NCI-H128 (cell line): ENCODE results near the gene IFT20.
"Not testable (repeated sequence)": the region's sequence is repeated elsewhere in the genome, so short reads cannot be mapped to it uniquely, and the experiment has no call there.

Experiments
- DNase-seq: peaks from one replicate; lab custom pipeline; 2025; ENCODE audit not compliant: unreplicated experiment; lab: John Stamatoyannopoulos, UW

The IFT20 gene

GRCh38 chr17:28317099-28317965 lies 17.9 kb downstream of the IFT20 start:
- no peak for DNase-seq

DNA sequence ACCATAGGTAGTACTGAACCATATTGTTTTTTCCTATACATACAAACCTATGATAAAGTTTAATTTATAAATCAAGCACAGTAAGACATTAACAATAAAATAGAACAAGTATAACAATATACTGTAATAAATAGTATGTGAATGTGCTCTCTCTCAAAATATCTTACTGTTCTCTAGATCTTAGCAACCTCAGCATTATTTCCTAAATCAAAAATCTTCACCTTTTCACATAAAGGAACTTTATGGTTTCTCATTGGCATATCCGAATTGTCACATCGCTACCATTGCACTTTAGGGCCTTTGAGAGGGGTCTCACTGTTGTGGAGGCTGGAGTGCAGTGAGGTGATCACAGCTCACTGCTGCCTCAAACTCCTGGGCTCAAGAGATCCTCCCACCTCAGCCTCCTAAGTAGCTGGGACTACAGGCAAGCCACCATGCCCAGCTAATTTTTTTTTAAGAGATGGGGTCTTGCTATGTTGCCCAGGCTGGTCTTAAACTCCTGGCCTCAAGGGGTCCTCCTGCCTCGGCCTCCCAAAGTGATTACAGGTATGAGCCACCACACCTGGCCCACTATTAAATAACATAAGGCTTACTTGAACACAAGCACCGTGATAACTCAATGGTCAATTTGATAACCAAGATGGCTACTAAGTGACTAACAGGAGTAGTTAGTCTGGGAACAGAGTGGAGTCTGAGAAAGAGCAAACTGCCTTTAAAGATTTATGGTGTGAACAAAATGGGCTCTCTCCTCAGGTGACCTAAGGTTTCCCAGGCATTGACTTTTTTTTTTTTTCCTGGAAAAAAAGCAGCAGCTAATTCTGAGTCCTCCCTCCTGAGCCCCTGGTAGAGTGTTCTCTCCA lies 19.2 kb downstream of the IFT20 start:
- DNase-seq: no peak

GRCh38 chr17:28313841-28314240 lies 21.4 kb downstream of the IFT20 start:
- DNase-seq: no peak

DNA sequence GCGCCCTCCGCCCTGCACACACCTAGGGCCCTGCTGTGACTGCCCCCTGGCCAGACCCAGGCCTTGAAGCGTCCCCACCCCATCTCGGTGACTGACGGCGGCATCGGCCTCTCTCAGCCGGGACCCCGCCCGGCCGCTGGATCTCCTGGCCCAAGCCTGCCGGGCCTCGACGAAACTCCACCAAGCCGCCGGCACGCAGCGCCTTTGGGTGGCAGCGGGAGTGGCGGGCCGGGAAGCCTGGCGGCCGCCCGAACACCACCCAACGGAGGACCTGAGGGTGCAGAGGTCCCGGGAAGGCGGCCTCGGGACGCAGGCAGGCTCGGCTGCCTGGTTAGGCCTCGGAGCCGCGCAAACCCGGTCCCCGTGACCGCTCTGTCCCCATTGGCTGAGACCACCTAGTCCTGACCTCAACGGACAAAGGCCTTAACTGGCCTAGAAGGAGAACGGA lies 28.3 kb downstream of the IFT20 start:
- DNase-seq: no peak

- no peak for DNase-seq
Measured at GRCh38 chr17:28298449-28298848, 36.8 kb downstream of the IFT20 start.

GRCh38 chr17:28295677-28296578 lies 39.3 kb downstream of the IFT20 start:
- no peak for DNase-seq

GRCh38 chr17:28293994-28294393 lies 41.3 kb downstream of the IFT20 start:
- DNase-seq: no peak

DNA sequence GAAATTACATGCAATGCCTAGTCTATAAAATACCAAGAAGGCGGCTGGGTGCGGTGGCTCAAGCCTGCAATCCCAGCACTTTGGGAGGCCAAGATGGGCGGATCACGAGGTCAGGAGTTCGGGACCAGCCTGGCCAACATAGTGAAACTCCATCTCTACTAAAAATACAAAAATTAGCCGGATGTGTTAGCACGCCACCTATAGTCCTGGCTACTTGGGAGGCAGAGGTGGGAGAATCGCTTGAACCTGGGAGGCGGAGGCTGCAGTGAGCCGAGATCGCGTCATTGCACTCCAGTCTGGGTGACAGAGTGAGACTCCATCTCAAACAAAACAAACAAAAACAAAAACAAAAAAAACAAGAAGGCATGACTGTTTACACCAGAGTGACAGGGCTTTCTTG lies 42.4 kb downstream of the IFT20 start:
- DNase-seq: not testable (repeated sequence)

DNA sequence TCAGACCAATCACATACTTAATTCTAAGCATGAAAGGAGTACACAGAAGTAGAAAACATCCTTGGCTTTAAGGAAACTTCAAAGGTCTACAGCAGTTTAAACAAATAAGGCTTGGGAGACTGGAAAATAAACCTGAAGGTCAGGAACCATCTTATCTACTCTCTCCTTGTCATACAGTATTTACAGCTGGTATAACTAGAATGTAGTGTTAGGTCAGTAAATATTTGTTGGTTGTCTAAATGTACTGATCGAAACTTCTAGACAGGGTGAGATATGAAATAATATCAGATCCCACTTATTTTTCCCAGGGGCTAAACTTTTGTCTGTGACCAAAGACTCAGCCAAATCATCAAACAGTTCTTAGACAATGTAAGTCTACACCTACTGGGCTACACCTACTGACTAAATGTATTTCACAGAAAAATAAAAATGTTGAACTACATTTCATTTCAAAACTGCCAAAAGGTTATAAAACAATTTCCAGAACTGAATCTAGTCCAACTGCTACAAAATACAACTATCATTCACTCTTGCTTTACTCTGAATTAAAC lies 43.4 kb downstream of the IFT20 start:
- no peak for DNase-seq

- DNase-seq: no peak
Measured at GRCh38 chr17:28290703-28291102, 44.6 kb downstream of the IFT20 start.

DNA sequence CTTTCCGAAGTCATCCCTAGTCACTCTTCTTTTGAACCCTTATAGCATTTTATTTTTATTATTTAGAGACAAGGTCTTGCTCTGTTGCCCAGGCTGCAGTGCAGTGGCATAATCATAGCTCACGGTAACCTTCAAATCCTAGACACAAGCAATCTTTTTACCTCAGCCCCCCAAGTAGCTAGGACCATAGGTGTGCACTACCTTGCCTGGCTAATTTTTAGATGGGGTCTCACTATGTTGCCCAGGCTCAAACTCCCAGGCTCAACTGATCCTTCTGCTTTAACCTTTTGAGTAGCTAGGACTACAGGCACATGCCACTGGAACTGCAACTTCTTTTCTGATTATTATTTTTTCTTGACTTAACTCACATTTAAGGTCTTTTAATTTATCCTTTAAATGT lies 49.3 kb downstream of the IFT20 start:
- DNase-seq: no peak

DNA sequence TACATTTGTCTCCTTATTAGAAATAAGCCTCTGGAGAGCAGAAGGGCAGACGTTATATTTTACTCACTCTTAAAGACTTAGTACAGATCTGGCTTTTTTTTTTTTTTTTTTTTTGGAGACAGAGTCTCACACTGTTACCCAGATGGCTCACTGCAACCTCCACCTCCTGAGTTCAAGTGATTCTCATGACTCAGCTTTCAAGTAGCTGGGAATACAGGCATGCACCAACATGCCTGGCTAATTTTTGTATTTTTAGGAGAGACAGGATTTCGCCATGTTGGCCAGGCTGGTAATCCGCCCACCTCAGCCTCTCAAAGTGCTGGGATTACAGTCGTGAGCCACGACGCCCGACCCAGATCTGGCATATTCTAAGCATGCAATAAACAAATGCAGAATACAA lies 52.7 kb downstream of the IFT20 start:
- DNase-seq: no peak

DNA sequence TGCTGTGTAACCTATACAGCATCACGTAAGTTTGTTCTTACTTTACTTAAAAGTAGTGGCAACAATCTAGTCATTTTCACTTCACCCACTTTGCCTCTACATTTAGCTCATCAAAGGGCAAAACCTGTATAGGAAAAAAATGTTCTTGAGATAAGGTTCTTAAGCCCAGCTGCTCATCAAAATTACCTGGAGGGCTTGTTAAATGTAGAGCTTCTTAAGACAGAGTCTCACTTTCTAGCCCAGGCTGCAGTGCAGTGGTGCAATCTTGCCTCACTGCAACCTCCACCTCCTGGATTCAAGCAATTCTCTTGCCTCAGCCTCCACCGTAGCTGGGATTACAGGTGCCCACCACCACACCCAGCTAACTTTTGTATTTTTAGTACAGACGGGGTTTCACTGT lies 54.4 kb downstream of the IFT20 start:
- no peak for DNase-seq

DNA sequence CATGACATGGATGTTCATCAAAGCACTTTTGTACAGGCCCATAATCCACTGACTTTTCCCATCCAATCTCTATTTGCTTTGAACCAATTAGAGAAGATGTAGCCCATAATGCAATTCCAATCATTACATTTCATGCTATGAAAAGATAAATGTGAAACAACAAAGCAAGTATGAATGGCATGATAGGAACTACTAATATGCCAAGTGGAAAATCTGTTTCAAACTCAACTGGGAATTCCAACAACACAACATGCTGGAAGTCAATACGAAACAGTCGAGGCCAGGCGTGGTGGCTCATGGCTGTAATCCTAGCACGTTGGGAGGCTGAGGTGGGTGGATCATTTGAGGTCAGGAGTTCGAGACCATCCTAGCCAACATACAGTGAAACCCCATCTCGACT lies 55.9 kb downstream of the IFT20 start:
- no peak for DNase-seq
